Testis (tissue), 2 donors: ENCODE results near the gene MANSC1.

Experiments
- POLR2A ChIP-seq: fragments of 450-650 bp; IDR thresholded peaks from one replicate; pipeline ENCODE4 v1.6.1; 2017; ENCODE audit warnings: antibody characterized with exemption, mild to moderate bottlenecking, moderate library complexity
- TF ChIP-seq, protein P1 (sequence below), 3 experiments: fragments of 450-650 bp in 2 of 3; fragments of 200-600 bp in 1 of 3; sonication (generic) in 1 of 3; IDR thresholded peaks; one replicate each; pipeline ENCODE4 v1.5.1; 2016 to 2019; ENCODE audit warnings: antibody characterized with exemption in 3 of 3, mild to moderate bottlenecking in 2 of 3, moderate library complexity in 1 of 3

GRCh38 chr12:12336049-12336411 is 14.0 kb downstream of the MANSC1 start:
- TF ChIP-seq, protein P1, sequence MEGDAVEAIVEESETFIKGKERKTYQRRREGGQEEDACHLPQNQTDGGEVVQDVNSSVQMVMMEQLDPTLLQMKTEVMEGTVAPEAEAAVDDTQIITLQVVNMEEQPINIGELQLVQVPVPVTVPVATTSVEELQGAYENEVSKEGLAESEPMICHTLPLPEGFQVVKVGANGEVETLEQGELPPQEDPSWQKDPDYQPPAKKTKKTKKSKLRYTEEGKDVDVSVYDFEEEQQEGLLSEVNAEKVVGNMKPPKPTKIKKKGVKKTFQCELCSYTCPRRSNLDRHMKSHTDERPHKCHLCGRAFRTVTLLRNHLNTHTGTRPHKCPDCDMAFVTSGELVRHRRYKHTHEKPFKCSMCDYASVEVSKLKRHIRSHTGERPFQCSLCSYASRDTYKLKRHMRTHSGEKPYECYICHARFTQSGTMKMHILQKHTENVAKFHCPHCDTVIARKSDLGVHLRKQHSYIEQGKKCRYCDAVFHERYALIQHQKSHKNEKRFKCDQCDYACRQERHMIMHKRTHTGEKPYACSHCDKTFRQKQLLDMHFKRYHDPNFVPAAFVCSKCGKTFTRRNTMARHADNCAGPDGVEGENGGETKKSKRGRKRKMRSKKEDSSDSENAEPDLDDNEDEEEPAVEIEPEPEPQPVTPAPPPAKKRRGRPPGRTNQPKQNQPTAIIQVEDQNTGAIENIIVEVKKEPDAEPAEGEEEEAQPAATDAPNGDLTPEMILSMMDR (IDR thresholded peaks at IDR 0.05), result no peak
- TF ChIP-seq POLR2A, result no peak
